NCI-H524 (cell line): Measurements from ENCODE around the gene RLBP1.

Experiments used
- DNase-seq, 2 experiments: peaks; one replicate each; lab custom pipeline; 2025; lab: John Stamatoyannopoulos, UW

Gene RLBP1

GRCh38 chr15:89206908-89207331 lies 14.5 kb downstream of the RLBP1 start:
- DNase-seq = peak; percentile 69 to 78

- DNase-seq = no peak
Observed at GRCh38 chr15:89205991-89206585, 15.3 kb downstream of the RLBP1 start.

GRCh38 chr15:89203705-89204273 lies 17.6 kb downstream of the RLBP1 start:
- no peak for DNase-seq

GRCh38 chr15:89201465-89202005 lies 19.8 kb downstream of the RLBP1 start:
- DNase-seq = no peak

GRCh38 chr15:89200182-89200581 lies 21.2 kb downstream of the RLBP1 start:
- DNase-seq = no peak

GRCh38 chr15:89199746-89200145 lies 21.6 kb downstream of the RLBP1 start:
- no peak for DNase-seq

- no peak for DNase-seq
Observed at GRCh38 chr15:89198934-89199333, 22.4 kb downstream of the RLBP1 start.

GRCh38 chr15:89198196-89198595 lies 23.2 kb downstream of the RLBP1 start:
- no peak for DNase-seq

- DNase-seq = no peak
Observed at GRCh38 chr15:89197503-89197971, 23.8 kb downstream of the RLBP1 start.

- no peak for DNase-seq
Observed at GRCh38 chr15:89196994-89197393, 24.4 kb downstream of the RLBP1 start.

GRCh38 chr15:89196241-89196640 lies 25.1 kb downstream of the RLBP1 start:
- no peak for DNase-seq

- no peak for DNase-seq
Observed at GRCh38 chr15:89195836-89196235, 25.5 kb downstream of the RLBP1 start.

- no peak for DNase-seq
Observed at GRCh38 chr15:89194608-89195007, 26.8 kb downstream of the RLBP1 start.

GRCh38 chr15:89192766-89193165 lies 28.6 kb downstream of the RLBP1 start:
- DNase-seq = no peak

- no peak for DNase-seq
Observed at GRCh38 chr15:89192136-89192535, 29.2 kb downstream of the RLBP1 start.

- DNase-seq = no peak
Observed at GRCh38 chr15:89187986-89188514, 33.3 kb downstream of the RLBP1 start.

GRCh38 chr15:89187301-89187985 lies 33.9 kb downstream of the RLBP1 start:
- no peak for DNase-seq

- DNase-seq = no peak
Observed at GRCh38 chr15:89186803-89187202, 34.6 kb downstream of the RLBP1 start.

GRCh38 chr15:89184886-89185526 lies 36.4 kb downstream of the RLBP1 start:
- DNase-seq = no peak

- no peak for DNase-seq
Observed at GRCh38 chr15:89184357-89184756, 37.0 kb downstream of the RLBP1 start.

GRCh38 chr15:89179966-89180875 lies 41.2 kb downstream of the RLBP1 start:
- DNase-seq = no peak
